K562 (cell line): Measurements from ENCODE around the gene PRKAG1. TPM values are rescaled to one million over a fixed set of nuclear protein-coding genes. Genes with fewer than 3 reads are reported as not detected.

Source experiments
- BCOR ChIP-seq: fragments of 450-650 bp; IDR thresholded peaks from 2 replicates; pipeline ENCODE4 v1.6.1; 2016
- GATAD2B ChIP-seq: fragments of 450-650 bp; IDR thresholded peaks from 2 replicates; pipeline ENCODE4 v1.6.1; 2017; ENCODE audit warnings: mild to moderate bottlenecking, borderline replicate concordance
- JUND ChIP-seq, 2 experiments: IDR thresholded peaks; 2 replicates in 1 of 2; 3 replicates in 1 of 2; pipeline ENCODE4 v1.6.1; 2011; ENCODE audit warnings: borderline replicate concordance in 2 of 2, low read depth in 2 of 2, low read length in 2 of 2, improper control_type of control experiment in 1 of 2, missing biosample characterization in 1 of 2, missing genetic modification characterization in 1 of 2, missing genetic modification reagents in 1 of 2
- MAFF ChIP-seq: IDR thresholded peaks from 2 replicates; pipeline ENCODE4 v1.6.1; 2012; ENCODE audit warnings: low read length, improper control_type of control experiment
- NR2C1 ChIP-seq, 2 experiments: fragments of 450-650 bp; IDR thresholded peaks; 2 replicates each; pipeline ENCODE4 v1.6.1; 2017; ENCODE audit warnings: mild to moderate bottlenecking in 2 of 2, antibody characterized with exemption in 1 of 2, inconsistent platforms in 1 of 2, missing compliant biosample characterization in 1 of 2, missing genetic modification characterization in 1 of 2
- RBFOX2 ChIP-seq: fragments of 200-400 bp; formaldehyde crosslinking; IDR thresholded peaks from 2 replicates; pipeline ENCODE4 v1.6.1; 2017; ENCODE audit warnings: low read depth, mild to moderate bottlenecking, low read length, moderate library complexity
- RBM25 ChIP-seq: fragments of 200-400 bp; formaldehyde crosslinking; IDR thresholded peaks from 2 replicates; pipeline ENCODE4 v1.6.1; 2018; ENCODE audit warnings: low read length, low read depth, moderate library complexity; ENCODE audit not compliant: severe bottlenecking
- SMAD1 ChIP-seq: fragments of 150-350 bp; IDR thresholded peaks from 2 replicates; pipeline ENCODE4 v1.6.1; 2014; ENCODE audit warnings: low read length, low read depth; ENCODE audit not compliant: partially characterized antibody
- SUPT5H ChIP-seq: fragments of 450-650 bp; IDR thresholded peaks from 2 replicates; pipeline ENCODE4 v1.6.1; 2016
- TCF3 ChIP-seq: sonication (generic); formaldehyde crosslinking; IDR thresholded peaks from 2 replicates; pipeline ENCODE4 v1.4.0; 2020; ENCODE audit warnings: mild to moderate bottlenecking, missing genetic modification reagents
- TEAD2 ChIP-seq: fragments of 450-650 bp; IDR thresholded peaks from 2 replicates; pipeline ENCODE4 v1.6.1; 2016; ENCODE audit warnings: missing genetic modification characterization, control low read depth, missing compliant biosample characterization
- ZNF282 ChIP-seq: sonication (generic); formaldehyde crosslinking; IDR thresholded peaks from 2 replicates; pipeline ENCODE4 v1.8.1; 2023; ENCODE audit warnings: missing genetic modification reagents
- ZNF318 ChIP-seq, 2 experiments: fragments of 450-650 bp; IDR thresholded peaks; 2 replicates each; pipeline ENCODE4 v1.6.1; 2016; ENCODE audit warnings: mild to moderate bottlenecking in 2 of 2, borderline replicate concordance in 1 of 2, low read depth in 1 of 2, moderate library complexity in 1 of 2
- polyA plus RNA-seq, 8 experiments: library from polyadenylated mRNA; depleted of rRNA in 4 of 8; stranded (reverse) in 5 of 8; unstranded in 3 of 8; fragments of >200 nt; fragmentation: Nextera tagmentation in 2 of 8; fragmentation: Illumina TruSeq in 1 of 8; extraction: Ambion mirVana in 2 of 8; extraction: Trizol in 1 of 8; gene quantifications; 2 replicates each; pipeline versions ENCODE4 v1.2.1 to v1.2.3, GENCODE V29; 2011 to 2014; ENCODE audit warnings: inconsistent platforms in 1 of 8, missing spikeins in 1 of 8
- total RNA-seq, 7 experiments: library from RNA; depleted of rRNA in 6 of 7; stranded (reverse); fragments of >200 nt in 6 of 7; fragmentation: Illumina TruSeq in 2 of 7; extraction: Trizol in 2 of 7; gene quantifications; 2 replicates each; pipeline versions ENCODE4 v1.2.1 to v1.2.3, GENCODE V29; 2011 to 2021; ENCODE audit warnings: low replicate concordance in 1 of 7
- TF ChIP-seq, protein P1 (sequence below), 2 experiments: fragments of 200-800 bp in 1 of 2; sonication (Bioruptor generic) in 1 of 2; sonication (generic) in 1 of 2; formaldehyde crosslinking in 1 of 2; IDR thresholded peaks in 1 of 2; conservative IDR thresholded peaks in 1 of 2; 2 replicates each; pipeline versions ENCODE4 v1.5.0 to v1.6.1; 2016 to 2020; ENCODE audit warnings: missing compliant biosample characterization in 1 of 2, missing genetic modification characterization in 1 of 2, missing genetic modification reagents in 1 of 2
- TF ChIP-seq, protein P2 (sequence below): fragments of 450-650 bp; formaldehyde crosslinking; IDR thresholded peaks from 2 replicates; pipeline ENCODE4 v1.4.0; 2022; ENCODE audit warnings: missing genetic modification characterization

The PRKAG1 gene
- total and polyA plus RNA-seq, 9 of the 15 experiments (the other 6 are each of a cell fraction or from before 2014, with no cell fraction given), result 51.1 to 126 (median 79.1) TPM

- TF ChIP-seq ZNF318 (IDR thresholded peaks at IDR 0.05; ENCODE audit: borderline replicate concordance in 1 of 2, low read depth in 1 of 2), result no peak
- TF ChIP-seq TEAD2 (tag), result no peak
- TF ChIP-seq, protein P1, sequence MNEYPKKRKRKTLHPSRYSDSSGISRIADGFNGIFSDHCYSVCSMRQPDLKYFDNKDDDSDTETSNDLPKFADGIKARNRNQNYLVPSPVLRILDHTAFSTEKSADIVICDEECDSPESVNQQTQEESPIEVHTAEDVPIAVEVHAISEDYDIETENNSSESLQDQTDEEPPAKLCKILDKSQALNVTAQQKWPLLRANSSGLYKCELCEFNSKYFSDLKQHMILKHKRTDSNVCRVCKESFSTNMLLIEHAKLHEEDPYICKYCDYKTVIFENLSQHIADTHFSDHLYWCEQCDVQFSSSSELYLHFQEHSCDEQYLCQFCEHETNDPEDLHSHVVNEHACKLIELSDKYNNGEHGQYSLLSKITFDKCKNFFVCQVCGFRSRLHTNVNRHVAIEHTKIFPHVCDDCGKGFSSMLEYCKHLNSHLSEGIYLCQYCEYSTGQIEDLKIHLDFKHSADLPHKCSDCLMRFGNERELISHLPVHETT (CRISPR knock-in tag; conservative IDR thresholded peaks at IDR 0.05 in 1 of 2, IDR thresholded peaks at IDR 0.05 in 1 of 2), result peak in 1 of 2 experiments; percentile 98; a peak in 2 of 4 replicates
- TF ChIP-seq MAFF, result no peak
- TF ChIP-seq RBFOX2, result peak; percentile 100
- no peak for TF ChIP-seq TCF3 (CRISPR knock-in tag)
- no peak for TF ChIP-seq GATAD2B
- peak; percentile 1; the same call in 1 of the 2 replicates for TF ChIP-seq NR2C1 (IDR thresholded peaks at IDR 0.05)
- peak; percentile 51 for TF ChIP-seq NR2C1 (tag; IDR thresholded peaks at IDR 0.05)
- no peak for TF ChIP-seq BCOR
- TF ChIP-seq SUPT5H, result peak; percentile 90
- TF ChIP-seq, protein P2, sequence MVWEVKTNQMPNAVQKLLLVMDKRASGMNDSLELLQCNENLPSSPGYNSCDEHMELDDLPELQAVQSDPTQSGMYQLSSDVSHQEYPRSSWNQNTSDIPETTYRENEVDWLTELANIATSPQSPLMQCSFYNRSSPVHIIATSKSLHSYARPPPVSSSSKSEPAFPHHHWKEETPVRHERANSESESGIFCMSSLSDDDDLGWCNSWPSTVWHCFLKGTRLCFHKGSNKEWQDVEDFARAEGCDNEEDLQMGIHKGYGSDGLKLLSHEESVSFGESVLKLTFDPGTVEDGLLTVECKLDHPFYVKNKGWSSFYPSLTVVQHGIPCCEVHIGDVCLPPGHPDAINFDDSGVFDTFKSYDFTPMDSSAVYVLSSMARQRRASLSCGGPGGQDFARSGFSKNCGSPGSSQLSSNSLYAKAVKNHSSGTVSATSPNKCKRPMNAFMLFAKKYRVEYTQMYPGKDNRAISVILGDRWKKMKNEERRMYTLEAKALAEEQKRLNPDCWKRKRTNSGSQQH (CRISPR knock-in tag), result no peak
- TF ChIP-seq JUND (IDR thresholded peaks at IDR 0.05; ENCODE audit: borderline replicate concordance, low read depth, low read length), result 0 out of 2 replicates have a peak, but pooled peaks have one; percentile 49
- no peak; the same call in 2 of the 3 replicates for TF ChIP-seq JUND (tag; IDR thresholded peaks at IDR 0.05; ENCODE audit: borderline replicate concordance, low read depth, low read length)
- TF ChIP-seq ZNF282 (CRISPR knock-in tag), result no peak
- TF ChIP-seq RBM25, result no peak
- peak; percentile 88 for TF ChIP-seq SMAD1
These were observed at the start of gene PRKAG1 (continued) for GRCh38 chr12:49018261-49019119.
